Skin of body (tissue), 2 donors: Measurements from ENCODE around the gene KLRK1. TPM values are rescaled to one million over a fixed set of nuclear protein-coding genes. Genes with fewer than 3 reads are reported as not detected.
A peak's percentile ranks its signal among the peaks of the same experiment; 100 is the strongest.
"Not testable (repeated sequence)": the region's sequence is repeated elsewhere in the genome, so short reads cannot be mapped to it uniquely, and the experiment has no call there.

Source experiments
- DNase-seq: peaks from one replicate; lab custom pipeline; 2025; lab: John Stamatoyannopoulos, UW
- total RNA-seq: library from RNA; depleted of rRNA; stranded (reverse); fragments of >200 nt; gene quantifications from one replicate; pipeline ENCODE4 v1.2.3, GENCODE V29; 2014

The KLRK1 gene
- total RNA-seq, 1 donor from 2014 or later: 0.69 TPM

DNA sequence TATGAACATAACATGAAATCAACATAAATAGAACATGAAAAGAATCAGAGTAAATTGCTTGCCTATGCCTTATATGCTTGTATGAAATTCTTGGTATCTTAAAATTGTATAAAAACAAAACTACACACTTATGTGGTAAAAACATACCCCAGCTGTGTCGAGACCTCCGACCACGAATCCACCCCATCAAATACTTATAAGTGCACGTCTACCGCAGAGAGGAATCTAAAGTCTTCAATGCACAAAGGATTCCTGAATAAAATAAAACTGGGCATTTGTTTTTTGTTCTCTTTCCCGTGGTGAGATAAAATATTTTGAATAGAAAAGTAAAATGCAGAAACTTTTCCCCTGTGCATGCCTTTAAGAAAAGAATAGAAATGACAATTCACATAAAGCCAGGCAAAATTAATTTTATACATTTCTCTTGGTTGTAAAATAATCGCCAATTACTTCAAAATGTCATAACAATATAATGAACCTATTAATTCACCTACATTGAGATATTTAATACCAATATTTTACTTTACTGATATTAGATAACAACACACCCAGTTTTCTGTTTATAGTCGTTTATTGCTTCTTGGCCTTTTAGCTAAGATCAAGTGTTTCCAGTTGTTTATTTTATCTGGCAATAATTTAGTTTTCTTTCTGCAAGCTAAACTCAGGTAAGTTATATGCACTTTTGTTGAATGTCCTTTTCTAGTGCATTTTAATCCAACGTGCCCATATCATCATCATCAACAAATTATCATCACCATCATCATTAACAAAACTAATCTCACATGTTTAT is 1.0 kb downstream of the KLRK1 start:
- DNase-seq: no peak

DNA sequence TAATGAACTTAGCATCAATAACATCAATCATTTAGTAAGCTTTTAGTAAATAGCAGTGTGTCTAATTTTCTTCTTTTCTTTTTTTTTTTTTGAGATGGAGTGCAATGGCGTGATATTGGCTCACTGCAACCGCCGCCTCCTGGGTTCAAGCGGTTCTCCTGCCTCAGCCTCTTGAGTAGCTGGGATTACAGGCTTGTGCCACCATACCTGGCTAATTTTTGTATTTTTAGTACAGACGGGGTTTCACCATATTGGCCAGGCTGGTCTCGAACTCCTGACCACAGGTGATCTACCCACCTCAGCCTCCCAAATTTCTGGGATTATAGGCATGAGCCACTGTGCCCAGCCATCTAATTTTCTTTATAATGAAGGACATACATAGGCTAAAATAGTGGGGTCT is 2.3 kb downstream of the KLRK1 start:
- not testable (repeated sequence) for DNase-seq

DNA sequence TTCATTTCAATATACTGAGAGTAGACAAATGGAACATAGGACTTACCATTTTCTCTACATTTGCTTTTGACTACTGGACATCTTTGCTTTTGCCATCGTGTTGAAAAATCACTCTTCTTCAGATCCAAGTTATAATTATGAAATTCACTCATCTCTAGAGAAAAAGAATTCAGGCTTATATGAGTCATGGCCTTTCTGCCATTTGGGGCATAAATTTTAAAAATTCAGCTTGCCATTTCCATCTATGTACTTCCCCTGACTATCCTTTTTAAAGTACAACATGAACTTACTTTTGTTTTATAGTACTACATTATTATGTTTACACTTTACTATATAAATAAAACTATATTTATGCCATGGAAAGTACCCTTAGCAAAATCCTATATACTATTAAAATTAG is 3.0 kb downstream of the KLRK1 start:
- DNase-seq: no peak

DNA sequence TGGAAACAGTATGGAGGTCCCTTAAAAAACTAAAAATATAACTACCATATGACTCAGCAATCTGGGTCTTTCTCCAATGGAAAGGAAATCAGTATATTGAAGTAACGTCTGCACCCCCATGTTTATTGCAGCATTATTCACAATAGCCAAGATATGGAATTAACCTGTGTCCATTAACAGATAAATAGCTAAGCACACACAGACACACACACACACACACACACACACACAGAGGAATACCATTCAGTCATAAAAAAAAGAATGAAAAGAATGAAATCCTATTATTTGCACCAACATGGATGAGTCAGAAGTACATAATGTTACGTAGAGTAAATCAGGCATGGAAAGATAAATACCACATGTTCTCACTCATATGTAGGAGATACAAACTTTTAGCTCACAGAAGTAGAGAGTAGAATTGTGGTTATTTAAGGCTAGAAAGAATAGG is 4.7 kb downstream of the KLRK1 start:
- no peak for DNase-seq

DNA sequence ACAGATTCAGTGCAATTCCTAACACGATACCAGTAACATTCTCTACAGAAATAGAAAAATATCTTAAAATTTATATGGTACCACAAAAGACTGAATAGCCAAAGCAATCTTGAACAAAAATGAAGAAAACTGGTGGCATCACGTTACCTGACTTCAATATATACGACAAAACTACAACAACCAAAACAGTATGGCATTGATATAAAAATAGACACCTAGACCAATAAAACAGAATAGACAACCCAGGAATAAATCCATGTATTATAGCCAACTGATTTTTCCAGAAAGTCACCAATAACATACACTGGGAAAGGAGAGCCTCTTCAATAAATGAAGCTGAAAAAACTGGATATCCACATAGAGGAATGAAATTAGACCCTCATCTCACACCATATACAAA is 5.7 kb downstream of the KLRK1 start:
- DNase-seq: no peak

DNA sequence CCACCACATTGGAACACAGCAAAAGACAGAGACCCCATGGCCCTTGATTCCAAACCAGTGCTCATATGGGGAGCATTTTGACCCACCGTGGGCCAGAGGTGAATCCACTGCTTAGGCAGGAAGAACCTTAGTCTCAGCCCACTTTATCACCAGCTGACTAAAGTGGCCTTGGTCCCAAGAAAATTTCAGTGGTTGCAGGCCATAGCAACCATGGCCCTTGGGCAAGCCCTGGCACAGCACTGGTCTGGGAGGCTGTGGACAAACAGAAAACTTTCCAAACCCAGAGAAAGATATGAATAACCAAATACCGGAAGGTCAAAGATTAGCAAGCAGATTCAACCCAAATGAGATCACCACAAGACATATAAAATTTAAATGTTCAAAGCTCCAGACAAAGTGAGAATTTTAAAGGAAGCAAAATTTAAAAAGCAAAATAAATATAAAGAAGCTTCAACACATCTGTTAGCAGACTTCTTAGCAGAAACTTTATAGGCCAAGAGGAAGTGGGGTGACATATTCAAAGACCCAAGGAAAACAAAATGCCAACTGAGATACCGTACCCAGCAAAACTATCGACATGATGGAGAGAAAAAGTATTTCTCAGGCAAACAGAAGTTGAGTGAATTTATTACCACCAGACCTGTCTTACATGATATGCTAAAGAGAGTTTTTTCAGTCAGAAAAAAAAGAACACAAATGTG is 7.8 kb downstream of the KLRK1 start:
- DNase-seq: no peak

DNA sequence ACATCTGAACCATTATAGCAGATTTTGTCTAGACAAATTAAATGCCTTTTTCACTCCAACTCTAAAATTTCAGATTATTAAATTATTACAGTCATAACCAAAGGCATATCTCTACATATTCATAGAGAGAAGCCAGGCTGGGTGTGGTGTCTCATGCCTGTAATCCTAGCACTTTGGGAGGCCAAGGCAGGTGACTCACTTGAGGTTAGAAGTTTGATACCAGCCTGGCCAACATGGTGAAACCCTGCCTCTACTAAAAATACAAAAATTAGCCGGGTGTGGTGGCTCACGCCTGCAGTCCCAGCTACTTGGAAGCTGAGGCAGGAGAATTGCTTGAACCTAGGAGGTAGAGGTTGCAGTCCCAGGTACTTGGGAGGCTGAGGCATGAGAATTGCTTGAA is 11.1 kb downstream of the KLRK1 start:
- DNase-seq: not testable (repeated sequence)

DNA sequence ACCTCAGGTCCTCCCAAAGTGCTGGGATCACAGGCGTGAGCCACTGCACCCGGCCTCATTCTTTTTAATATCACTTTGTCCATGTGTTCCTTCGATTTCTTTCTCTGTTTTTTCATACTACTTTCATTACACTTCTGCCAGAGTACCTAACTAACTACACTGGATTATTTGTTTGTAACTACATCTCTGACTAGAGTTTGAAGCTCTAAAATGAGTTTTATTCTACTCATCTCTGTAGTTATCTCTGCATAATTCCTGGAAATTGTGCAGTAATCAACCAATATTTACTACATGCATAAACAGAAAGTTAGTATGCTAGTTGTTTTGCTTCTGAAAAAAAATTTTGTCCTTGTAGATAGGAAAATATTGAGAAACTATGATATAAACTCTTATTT is 15.2 kb downstream of the KLRK1 start:
- no peak for DNase-seq

DNA sequence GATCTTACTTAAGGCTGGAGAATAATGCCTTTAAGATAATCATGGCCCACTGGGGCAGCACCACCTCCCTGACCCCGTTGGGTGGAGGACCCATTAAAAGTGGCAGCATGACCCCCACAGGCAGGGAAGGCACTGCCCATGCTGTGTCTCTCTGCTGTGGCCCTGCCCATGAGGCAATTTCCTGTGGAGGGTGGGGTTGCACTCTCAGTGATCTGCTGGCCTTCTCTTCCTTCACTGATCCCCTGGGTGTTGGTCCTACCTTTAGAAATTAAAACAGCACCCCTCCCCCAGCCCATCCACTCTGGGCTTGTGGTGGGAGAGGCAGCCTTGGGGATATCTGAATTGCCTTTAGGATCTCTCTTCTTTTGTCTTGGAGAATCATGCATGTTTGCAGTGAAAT is 17.3 kb downstream of the KLRK1 start:
- DNase-seq: no peak

DNA sequence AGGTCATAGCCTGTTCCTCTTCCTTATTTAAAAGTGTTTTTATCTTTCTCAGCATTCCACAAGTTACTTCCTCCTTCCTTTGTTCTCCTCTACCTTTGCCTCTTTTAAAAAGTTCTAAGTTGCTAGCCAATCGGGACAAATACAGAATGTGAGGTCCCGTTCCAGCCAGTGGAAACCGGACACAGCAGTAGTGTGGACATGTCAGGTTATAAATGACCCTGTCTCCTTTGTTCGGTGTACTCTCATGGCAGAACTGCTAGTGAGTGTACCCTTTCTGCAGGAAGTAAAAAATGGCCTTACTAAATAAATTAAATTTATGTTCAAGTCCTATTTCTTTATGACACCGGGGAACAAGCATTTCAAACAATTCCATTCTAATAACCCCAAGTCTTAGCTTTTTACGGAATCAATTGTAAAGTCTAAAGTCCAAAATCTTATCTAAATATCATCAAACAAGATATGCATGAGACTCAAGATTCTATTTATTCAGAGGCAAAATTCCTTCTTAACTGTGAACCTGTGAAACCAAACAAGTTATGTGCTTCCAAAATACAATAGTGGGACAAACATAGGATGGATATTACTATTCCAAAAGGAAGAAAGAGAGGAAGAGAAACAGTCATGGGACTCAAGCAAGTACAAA is 17.8 kb downstream of the KLRK1 start:
- not testable (repeated sequence) for DNase-seq

DNA sequence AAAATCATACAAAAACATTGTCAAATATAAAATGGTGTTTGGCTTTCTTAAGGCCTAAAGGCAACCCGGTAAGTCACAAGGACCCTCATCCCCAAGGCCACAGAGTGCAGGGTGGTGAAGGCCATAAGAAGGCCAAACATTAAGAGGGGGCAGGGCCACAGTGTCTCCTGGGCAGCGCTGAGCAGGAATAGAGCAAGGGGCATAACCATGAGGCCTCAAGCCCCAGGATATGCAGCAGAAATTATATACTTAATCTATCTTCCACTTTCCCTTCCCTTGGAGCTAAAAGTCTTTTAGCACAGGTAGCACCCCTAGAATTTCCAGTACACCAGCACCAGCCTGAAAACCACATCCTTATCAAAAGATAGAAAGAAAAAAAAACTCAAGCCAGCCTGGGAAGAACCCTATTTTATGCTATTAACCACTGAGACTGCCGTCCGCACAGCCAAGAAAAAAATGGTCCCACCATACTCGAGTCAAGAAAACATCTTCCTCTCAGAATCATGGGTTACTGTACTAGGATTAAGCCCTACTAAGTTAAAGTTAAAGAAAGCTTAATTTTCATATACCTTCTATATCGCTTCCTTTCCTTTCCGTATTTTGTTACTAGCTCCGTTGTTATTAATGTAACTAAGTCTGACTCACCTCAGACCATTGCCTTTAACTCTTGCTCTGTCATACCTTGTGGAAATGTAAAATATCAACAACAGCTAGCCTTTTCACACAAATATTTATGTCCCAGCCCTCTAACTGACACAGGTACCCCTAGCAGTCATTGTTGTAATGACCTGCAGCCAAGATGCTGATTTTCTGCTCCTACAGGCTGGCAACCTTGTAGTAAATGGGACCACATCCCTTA is 20.1 kb downstream of the KLRK1 start:
- no peak for DNase-seq

DNA sequence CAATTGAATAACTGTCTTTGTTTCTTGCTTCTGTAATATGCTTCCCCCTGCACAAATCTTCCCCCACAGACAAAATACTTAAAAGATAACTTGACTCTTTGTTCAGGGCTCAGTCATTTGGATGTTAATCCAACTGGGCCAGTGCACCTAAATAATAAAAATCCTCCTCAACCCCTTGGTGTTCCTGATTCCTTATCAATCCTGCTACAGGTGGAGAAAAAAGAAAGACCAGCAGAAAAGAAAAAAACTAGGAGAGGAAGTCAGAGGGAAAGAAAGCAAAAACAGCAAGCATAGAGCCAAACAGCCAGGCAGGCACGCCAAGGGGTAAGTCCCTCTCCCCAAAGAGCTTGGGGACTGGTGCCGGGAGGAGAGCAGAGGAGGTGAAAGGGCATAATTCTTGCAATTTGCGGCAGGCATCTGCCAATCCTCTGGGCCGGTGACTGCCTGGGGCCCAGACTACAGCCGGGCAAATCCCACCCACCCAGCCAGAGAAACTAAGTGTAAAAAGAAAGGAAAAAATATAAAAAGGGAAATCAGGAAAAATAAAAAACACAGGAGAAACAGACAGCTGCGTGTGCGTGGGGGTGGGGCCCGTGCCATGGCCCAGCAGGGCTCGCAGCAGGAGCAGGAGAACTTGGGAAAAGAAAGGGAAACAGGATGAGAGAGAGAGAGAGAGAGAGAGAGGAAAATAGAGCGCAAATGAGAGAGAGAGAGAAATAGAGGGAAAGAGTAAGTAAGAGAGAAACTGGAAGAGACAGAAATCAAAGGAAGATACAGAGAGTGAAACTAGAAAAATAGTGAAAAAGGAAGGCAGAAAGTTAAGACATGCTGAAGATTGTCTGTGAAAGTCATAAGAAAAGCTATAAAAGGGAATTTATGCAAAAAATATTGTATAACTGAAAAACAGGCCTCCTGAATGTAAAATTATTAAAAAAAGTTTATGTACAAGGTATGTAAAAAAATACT is 21.4 kb downstream of the KLRK1 start:
- DNase-seq: no peak

DNA sequence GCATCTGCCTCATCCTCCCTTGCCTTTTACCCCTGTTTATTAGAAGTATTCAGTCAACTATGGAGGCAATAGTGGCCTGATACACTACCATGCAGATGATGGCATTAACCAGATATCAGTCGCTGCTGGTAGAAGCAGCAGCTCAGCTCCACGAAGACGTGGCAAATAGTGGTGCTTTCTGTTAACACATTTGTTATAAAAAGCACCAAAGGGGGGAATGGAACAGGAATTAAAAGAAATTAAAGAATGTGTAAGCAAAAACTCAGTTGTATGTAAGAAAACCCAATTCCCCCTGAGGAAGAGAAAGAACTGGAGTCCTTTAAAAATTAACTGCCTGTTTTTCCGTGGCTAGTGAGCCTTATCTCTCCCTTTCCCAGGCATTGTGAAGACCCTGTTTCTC is 22.1 kb downstream of the KLRK1 start:
- not testable (repeated sequence) for DNase-seq

DNA sequence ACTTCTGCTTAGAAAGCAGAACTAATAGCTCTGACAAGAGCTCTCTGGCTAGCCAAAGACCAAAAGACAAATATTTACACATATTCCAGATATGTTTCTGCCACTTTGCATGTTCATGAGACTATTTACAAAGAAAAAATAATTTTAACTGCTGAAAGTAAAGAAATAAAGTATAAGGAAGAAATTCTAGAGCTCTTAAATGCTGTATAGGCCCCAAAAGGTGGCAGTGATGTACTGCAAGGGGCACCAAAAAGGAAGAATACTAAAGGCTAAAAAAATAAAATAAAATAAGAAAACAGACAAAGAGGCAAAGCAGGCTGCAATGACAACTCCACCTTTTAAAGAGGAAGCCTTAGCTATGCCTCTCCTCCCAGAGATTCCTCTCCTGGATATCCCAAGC is 23.0 kb downstream of the KLRK1 start:
- DNase-seq: no peak

DNA sequence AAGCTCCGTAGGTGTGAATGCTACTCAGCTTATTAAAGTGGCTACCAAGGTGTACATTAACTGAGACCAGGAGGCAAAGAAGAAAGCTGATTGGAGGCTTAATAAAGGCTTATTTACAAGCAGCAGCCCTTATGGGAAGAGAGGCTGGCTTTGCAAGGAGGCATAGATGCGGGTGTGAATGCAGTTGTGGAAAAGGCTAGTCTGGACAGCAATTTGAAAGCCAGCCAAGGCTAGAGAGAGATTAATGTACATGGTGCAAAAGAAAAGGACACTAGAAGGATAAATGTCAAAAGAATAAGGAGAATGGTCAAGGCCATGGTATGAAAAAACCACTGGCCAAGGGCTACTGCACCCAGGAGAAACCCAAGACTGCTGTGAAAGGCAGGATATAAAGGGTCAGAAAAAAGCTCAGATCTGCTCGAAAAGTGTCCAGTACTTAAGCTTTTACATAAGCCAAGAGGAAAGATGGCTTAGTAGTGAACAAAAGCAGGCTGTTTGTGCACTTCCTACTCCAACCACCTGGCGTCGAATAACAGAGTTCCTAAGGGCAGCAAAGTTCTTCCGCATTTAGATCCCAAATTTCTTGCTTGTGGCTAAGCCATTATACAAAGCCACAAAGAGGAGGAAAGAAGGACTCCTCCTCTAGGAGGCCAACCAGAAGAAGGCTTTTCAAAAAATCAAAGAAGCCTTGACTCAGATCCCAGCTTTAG is 24.0 kb downstream of the KLRK1 start:
- peak; percentile 27 for DNase-seq

DNA sequence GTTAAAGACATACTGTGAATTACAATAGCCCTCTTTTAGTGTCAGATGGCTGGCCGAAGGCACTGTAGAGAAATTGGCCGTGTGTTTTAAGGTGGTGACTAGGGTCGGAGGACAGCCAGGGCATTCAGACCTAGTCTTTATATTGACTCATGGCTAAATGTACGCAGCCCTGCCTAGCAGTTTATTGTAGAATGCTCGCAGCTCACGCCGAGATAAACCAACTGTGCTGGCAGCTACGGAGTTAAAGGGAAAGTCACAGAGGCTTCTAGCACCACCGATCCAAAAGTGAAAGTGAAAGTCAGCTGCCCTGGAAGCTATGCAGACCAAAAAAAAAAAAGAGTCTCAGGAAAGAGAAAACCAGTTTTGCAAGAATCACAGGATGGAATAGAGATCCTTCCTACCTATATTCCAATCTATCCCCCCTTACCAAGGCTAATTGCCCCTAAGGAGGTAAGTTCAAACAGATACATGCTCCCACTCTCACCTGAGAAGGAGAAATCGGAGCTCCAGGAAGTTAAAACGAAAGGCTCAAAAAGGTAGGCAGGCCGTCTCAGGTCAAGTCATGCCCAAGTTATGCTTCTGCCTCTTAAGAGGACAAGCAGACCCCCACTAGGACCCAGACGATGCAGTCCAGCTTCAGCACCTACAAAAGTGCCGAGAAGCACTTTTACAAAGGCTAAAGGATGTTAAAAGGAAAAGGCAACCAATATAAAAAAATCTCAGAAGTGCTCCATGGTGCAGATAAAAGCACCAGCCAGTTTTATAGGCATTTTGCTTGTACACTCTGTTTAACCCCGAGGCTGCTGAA is 24.8 kb downstream of the KLRK1 start:
- DNase-seq: peak; percentile 75

DNA sequence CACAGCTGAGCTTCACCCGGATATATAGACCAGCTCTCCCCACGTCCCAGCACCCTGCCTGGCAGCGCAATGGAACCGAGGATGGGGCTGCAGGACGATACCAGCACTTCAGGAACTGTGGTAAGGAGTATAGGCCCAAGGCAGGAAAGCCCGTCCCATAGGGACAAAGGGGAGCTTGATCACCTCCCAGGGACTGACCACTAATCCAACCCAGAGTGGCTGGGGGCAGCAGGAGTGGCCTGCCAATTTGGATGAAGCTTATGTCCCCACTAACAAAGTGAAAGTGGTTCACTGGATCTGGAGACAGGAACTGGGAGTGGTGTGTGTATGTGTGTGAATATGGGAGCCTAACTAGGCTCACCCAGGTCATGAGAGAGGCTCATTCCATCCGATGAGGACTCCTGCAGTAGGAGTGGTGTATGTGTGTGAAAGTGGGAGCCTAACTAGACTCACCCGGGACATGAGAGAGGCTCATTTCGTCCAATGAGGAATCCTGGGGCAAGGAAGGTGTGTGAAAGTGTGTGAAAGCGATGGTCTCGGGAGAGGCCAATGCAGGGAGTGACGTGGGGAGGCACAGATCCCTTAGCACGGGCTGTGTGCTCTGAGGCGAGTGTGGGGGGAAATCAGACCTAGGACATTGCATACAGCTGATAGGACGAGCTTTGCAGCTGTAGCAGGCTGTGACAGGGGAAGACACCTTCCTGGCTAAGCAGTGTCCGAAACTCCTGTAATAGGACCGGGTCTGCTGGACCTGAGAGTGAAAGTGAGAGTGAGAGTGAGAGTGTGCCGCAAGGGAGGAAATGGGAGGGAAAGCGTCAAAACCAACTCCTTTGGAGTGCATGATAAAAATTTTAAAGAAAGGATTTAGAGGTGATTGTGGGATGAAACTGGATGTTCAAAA is 25.7 kb downstream of the KLRK1 start:
- DNase-seq: peak; percentile 49

DNA sequence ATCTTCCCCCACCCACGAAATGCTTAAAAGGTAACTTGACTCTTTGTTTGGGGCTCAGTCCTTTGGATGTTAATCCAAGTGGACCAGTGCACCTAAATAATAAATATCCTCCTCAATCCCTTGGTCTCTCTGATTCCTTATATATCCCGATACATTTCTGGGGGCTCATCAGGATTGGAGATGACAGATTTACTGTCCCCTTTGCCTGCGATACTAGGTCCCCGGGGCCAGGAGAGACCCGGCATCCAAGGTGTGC is 26.3 kb downstream of the KLRK1 start:
- DNase-seq: no peak
